Mesenchymal stem cell (in vitro differentiated cells and primary cell): ENCODE measurements around the gene SEMA3A.

ENCODE experiments used
- DNase-seq: peaks from one replicate; pipeline ENCODE4 v3.0.0-alpha.2; 2013
- H2AFZ ChIP-seq: one replicate; pipeline ENCODE4 v1.6.1; 2013; ENCODE audit warnings: low read depth, mild to moderate bottlenecking, control low read depth, inconsistent platforms, low read length, moderate library complexity
- H2AK5ac ChIP-seq: 2 replicates; pipeline ENCODE4 v1.6.1; 2013; ENCODE audit warnings: low read length, moderate library complexity, mild to moderate bottlenecking, inconsistent platforms; ENCODE audit not compliant: severe bottlenecking
- H2BK120ac ChIP-seq: one replicate; pipeline ENCODE4 v1.6.1; 2013; ENCODE audit warnings: low read depth, mild to moderate bottlenecking, inconsistent platforms, low read length, moderate library complexity
- H2BK12ac ChIP-seq, 2 experiments: one replicate each; pipeline ENCODE4 v1.6.1; 2013; ENCODE audit warnings: inconsistent platforms in 2 of 2, low read length in 2 of 2, mild to moderate bottlenecking in 2 of 2, moderate library complexity in 2 of 2, control low read depth in 1 of 2
- H2BK15ac ChIP-seq: one replicate; pipeline ENCODE4 v1.6.1; 2013; ENCODE audit warnings: mild to moderate bottlenecking, low read depth, inconsistent platforms; ENCODE audit not compliant: poor library complexity, severe bottlenecking
- H2BK5ac ChIP-seq: 2 replicates; pipeline ENCODE4 v1.6.1; 2013; ENCODE audit warnings: low read depth, mild to moderate bottlenecking, low read length, control low read depth, inconsistent platforms; ENCODE audit not compliant: poor library complexity, severe bottlenecking
- H3K14ac ChIP-seq, 2 experiments: one replicate each; pipeline ENCODE4 v1.6.1; 2013; ENCODE audit warnings: inconsistent platforms in 2 of 2, low read length in 2 of 2, control low read depth in 1 of 2, mild to moderate bottlenecking in 1 of 2, moderate library complexity in 1 of 2
- H3K18ac ChIP-seq, 2 experiments: one replicate each; pipeline ENCODE4 v1.6.1; 2013; ENCODE audit warnings: inconsistent platforms in 2 of 2, low read length in 2 of 2, control low read depth in 1 of 2, low read depth in 1 of 2, mild to moderate bottlenecking in 1 of 2
- H3K23ac ChIP-seq, 2 experiments: one replicate each; pipeline ENCODE4 v1.6.1; 2013; ENCODE audit warnings: inconsistent platforms in 2 of 2, low read length in 2 of 2, mild to moderate bottlenecking in 2 of 2, moderate library complexity in 2 of 2, control low read depth in 1 of 2
- H3K27ac ChIP-seq: 2 replicates; pipeline ENCODE4 v1.5.1; 2013; ENCODE audit warnings: mild to moderate bottlenecking, moderate library complexity, low read length, control low read depth, inconsistent platforms; ENCODE audit not compliant: poor library complexity, severe bottlenecking
- H3K27me3 ChIP-seq, 2 experiments: 2 replicates each; pipeline versions ENCODE4 v1.6.1 to v1.7.0; 2013; ENCODE audit warnings: low read length in 2 of 2, mild to moderate bottlenecking in 2 of 2, moderate library complexity in 2 of 2, control low read depth in 1 of 2, inconsistent platforms in 1 of 2; ENCODE audit not compliant: control insufficient read depth in 1 of 2, insufficient read depth in 1 of 2
- H3K36me3 ChIP-seq, 2 experiments: 2 replicates each; pipeline versions ENCODE4 v1.6.1 to v1.7.0; 2013; ENCODE audit warnings: low read length in 2 of 2, control low read depth in 1 of 2, inconsistent platforms in 1 of 2, low read depth in 1 of 2, mild to moderate bottlenecking in 1 of 2; ENCODE audit not compliant: insufficient read depth in 2 of 2, control insufficient read depth in 1 of 2
- H3K4ac ChIP-seq, 2 experiments: one replicate each; pipeline ENCODE4 v1.6.1; 2013; ENCODE audit warnings: inconsistent platforms in 2 of 2, low read length in 2 of 2, mild to moderate bottlenecking in 2 of 2, moderate library complexity in 2 of 2, control low read depth in 1 of 2, low read depth in 1 of 2
- H3K4me1 ChIP-seq: 2 replicates; pipeline ENCODE4 v1.6.1; 2013; ENCODE audit warnings: low read depth, low read length, control low read depth; ENCODE audit not compliant: control insufficient read depth, insufficient read depth
- H3K4me2 ChIP-seq: 2 replicates; pipeline ENCODE4 v1.6.1; 2013; ENCODE audit warnings: low read length, mild to moderate bottlenecking, inconsistent platforms; ENCODE audit not compliant: poor library complexity, severe bottlenecking
- H3K4me3 ChIP-seq, 2 experiments: 2 replicates each; pipeline versions ENCODE4 v1.5.1 to v1.7.0; 2013; ENCODE audit warnings: low read length in 2 of 2, mild to moderate bottlenecking in 2 of 2, control low read depth in 1 of 2, low read depth in 1 of 2; ENCODE audit not compliant: insufficient read depth in 1 of 2
- H3K79me1 ChIP-seq: replicated peaks from 2 replicates; pipeline ENCODE4 v1.6.1; 2013; ENCODE audit warnings: mild to moderate bottlenecking, control low read depth, low read length, inconsistent platforms; ENCODE audit not compliant: poor library complexity, severe bottlenecking
- H3K9ac ChIP-seq: 2 replicates; pipeline ENCODE4 v1.7.0; 2013; ENCODE audit warnings: mild to moderate bottlenecking, low read length, moderate library complexity
- H3K9me3 ChIP-seq: 2 replicates; pipeline ENCODE4 v1.7.0; 2013; ENCODE audit warnings: mild to moderate bottlenecking, low read length; ENCODE audit not compliant: control insufficient read depth
- H4K8ac ChIP-seq: one replicate; pipeline ENCODE4 v1.6.1; 2013; ENCODE audit warnings: inconsistent platforms, mild to moderate bottlenecking, low read length, moderate library complexity
- H4K91ac ChIP-seq: one replicate; pipeline ENCODE4 v1.6.1; 2013; ENCODE audit warnings: mild to moderate bottlenecking, low read length, inconsistent platforms
- WGBS: methylation state at CpG from one replicate; pipeline ENCODE4 v1.1.7; 2013; ENCODE audit warnings: mixed read lengths; 5-methylcytosine and 5-hydroxymethylcytosine counted together

SEMA3A gene

DNA sequence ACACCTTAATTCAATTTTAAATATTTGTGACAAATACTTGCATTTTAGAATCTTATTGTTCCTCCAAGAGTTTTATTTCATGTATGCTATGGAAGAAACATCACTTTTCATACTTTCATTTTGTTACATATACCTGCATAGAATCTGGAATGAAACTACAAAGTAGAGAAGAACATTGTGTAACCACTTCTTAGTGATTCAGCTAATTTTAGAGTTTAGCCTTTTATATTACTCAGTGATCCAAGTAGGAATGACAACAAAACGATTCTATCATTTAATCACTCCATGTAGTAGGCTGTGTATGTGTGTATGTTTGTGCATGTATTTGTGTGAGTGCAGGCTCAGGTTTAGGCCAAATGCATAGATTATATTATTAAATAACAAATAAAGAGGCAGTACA is 14.4 kb upstream of the SEMA3A start:
- no CpG with 5 or more reads among the region's 1 CpG for WGBS
- no peak overlapping the region for H3K23ac ChIP-seq

DNA sequence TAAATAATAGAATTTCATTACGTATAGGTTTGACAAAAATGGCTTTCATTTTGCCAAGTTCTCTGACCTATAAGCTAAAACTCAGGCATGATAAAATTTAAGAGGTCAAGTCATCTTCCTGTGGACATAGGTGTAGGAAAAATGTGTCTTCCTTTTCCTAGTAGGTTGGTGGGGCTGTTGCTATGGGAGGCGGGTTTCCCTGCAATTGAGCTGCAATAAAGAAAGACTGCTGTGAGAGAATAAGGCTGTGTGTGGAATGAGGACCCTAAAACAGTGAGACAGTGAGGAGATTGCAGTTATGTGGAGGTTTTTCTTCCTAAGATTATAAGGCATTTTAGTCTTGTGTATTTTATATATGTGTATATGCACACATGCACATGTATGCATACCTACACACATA is 13.0 kb upstream of the SEMA3A start:
- DNase-seq, result no peak
- no peaks in the 10 kb centered on the region for H3K79me1 ChIP-seq
- no peak overlapping the region for H2BK5ac ChIP-seq
- H3K27ac ChIP-seq, result no peak overlapping the region
- no peak overlapping the region for H4K8ac ChIP-seq
- H3K14ac ChIP-seq, result no peak overlapping the region
- H3K4me1 ChIP-seq, result no peaks in the 10 kb centered on the region
- no peak overlapping the region for H3K4me3 ChIP-seq
- H3K4ac ChIP-seq, result no peak overlapping the region
- H3K18ac ChIP-seq, result no peak overlapping the region
- no peak overlapping the region for H2AK5ac ChIP-seq
- H3K9me3 ChIP-seq, result no peaks in the 10 kb centered on the region
- H3K27me3 ChIP-seq, result no peaks in the 10 kb centered on the region
- H2BK15ac ChIP-seq, result no peak overlapping the region
- H2AFZ ChIP-seq, result no peak overlapping the region
- no peak overlapping the region for H4K91ac ChIP-seq
- no peak overlapping the region for H2BK120ac ChIP-seq
- no peak overlapping the region for H3K4me2 ChIP-seq
- WGBS, result 93% methylated on average over 1 of the region's 2 CpGs
- no peak overlapping the region for H2BK12ac ChIP-seq
- H3K23ac ChIP-seq, result no peak overlapping the region
- no peak overlapping the region for H3K9ac ChIP-seq
- H3K36me3 ChIP-seq, result no peaks in the 10 kb centered on the region

More for the DNA sequence above, 14.4 kb upstream of the SEMA3A start:
- Histone ChIP-seq H2BK120ac (no peak overlapping the region), H3K4me2 (no peak overlapping the region), H3K4me3 (no peak overlapping the region), H3K36me3 (no peaks in the 10 kb centered on the region), H3K4me1 (no peaks in the 10 kb centered on the region), H3K27ac (no peak overlapping the region), H3K18ac (no peak overlapping the region), H3K79me1 (no peaks in the 10 kb centered on the region), H2BK5ac (no peak overlapping the region), H4K8ac (no peak overlapping the region), H2BK12ac (no peak overlapping the region), H2BK15ac (no peak overlapping the region), H3K9me3 (no peaks in the 10 kb centered on the region), H2AFZ (no peak overlapping the region), H4K91ac (no peak overlapping the region), H3K9ac (no peak overlapping the region), H3K14ac (no peak overlapping the region), H2AK5ac (no peak overlapping the region), H3K4ac (no peak overlapping the region), H3K27me3 (no peaks in the 10 kb centered on the region)
- no peak for DNase-seq

DNA sequence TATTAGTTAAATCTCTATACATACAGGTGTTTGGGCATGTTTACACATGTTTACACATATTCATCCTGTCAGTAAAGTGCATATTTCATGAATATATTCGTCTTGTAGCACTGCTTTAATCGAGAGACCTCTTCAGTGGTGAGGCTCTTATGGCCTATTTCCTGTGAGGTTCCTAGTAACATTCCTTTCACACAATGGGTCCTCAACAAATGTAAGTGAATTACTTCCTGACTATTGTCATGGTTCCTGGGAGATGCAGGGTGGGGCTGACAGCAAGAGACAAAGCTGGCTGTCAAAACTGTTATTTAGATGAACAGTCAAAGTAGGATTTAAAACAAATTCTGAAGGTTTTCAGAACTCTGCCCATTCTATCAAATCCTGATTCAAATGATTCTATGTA is 12.4 kb upstream of the SEMA3A start:
- Histone ChIP-seq H3K79me1 (no peaks in the 10 kb centered on the region), H4K8ac (no peak overlapping the region), H2BK5ac (no peak overlapping the region), H2BK120ac (no peak overlapping the region), H3K18ac (no peak overlapping the region), H3K9me3 (no peaks in the 10 kb centered on the region), H3K4me2 (no peak overlapping the region), H3K4me3 (no peak overlapping the region), H3K4me1 (no peaks in the 10 kb centered on the region), H4K91ac (no peak overlapping the region), H3K14ac (no peak overlapping the region), H3K23ac (no peak overlapping the region), H2AFZ (peak overlapping the region; percentile 42), H3K27ac (no peak overlapping the region), H2BK15ac (no peak overlapping the region), H3K27me3 (no peaks in the 10 kb centered on the region), H3K9ac (no peak overlapping the region), H3K36me3 (no peaks in the 10 kb centered on the region), H2AK5ac (no peak overlapping the region), H2BK12ac (peak overlapping the region in 1 of 2 experiments; percentile 39), H3K4ac (no peak overlapping the region)
- DNase-seq, result no peak
- WGBS, result 40% methylated on average over 1 of the region's 2 CpGs

DNA sequence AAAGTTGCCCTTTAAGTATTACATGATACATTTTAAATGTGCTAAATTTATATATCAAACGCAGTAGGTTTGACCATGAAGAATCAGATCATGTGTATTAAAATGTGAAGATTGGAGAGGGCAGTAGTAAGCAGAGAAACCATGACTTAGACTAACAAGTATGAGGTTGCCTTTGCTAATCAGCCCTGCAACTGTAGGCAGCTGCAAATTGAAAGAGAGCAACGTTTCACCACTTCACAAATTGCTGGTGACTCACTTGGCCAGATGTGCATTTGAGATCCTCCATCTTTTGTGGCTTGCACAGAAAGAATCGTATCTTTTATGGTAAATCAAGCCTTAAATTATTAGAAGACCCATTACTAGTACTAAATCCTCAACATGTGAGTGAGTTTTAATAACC is 10.1 kb upstream of the SEMA3A start:
- no peak overlapping the region for H3K9ac ChIP-seq
- H3K4me1 ChIP-seq, result no peaks in the 10 kb centered on the region
- no peak overlapping the region for H3K4me3 ChIP-seq
- no peak overlapping the region for H3K18ac ChIP-seq
- H2AFZ ChIP-seq, result no peak overlapping the region
- no peak overlapping the region for H3K4me2 ChIP-seq
- no peaks in the 10 kb centered on the region for H3K36me3 ChIP-seq
- H3K79me1 ChIP-seq, result no peaks in the 10 kb centered on the region
- H3K4ac ChIP-seq, result no peak overlapping the region
- H2BK120ac ChIP-seq, result no peak overlapping the region
- peak; percentile 66 for DNase-seq
- no peak overlapping the region for H2BK15ac ChIP-seq
- no peak overlapping the region for H2BK5ac ChIP-seq
- no peak overlapping the region for H4K8ac ChIP-seq
- no peaks in the 10 kb centered on the region for H3K9me3 ChIP-seq
- H2AK5ac ChIP-seq, result no peak overlapping the region
- H3K14ac ChIP-seq, result no peak overlapping the region
- no peak overlapping the region for H3K23ac ChIP-seq
- no peaks in the 10 kb centered on the region for H3K27me3 ChIP-seq
- no peak overlapping the region for H2BK12ac ChIP-seq
- H4K91ac ChIP-seq, result no peak overlapping the region
- WGBS, result 46% methylated on average over 2 of the region's 3 CpGs
- no peak overlapping the region for H3K27ac ChIP-seq
